NCI-H2196 (cell line): ENCODE results near the gene CRTAP.
"Not testable (repeated sequence)": the region's sequence is repeated elsewhere in the genome, so short reads cannot be mapped to it uniquely, and the experiment has no call there.

Source experiments
- DNase-seq: peaks from one replicate; lab custom pipeline; 2025; ENCODE audit not compliant: unreplicated experiment; lab: John Stamatoyannopoulos, UW

CRTAP gene

DNA sequence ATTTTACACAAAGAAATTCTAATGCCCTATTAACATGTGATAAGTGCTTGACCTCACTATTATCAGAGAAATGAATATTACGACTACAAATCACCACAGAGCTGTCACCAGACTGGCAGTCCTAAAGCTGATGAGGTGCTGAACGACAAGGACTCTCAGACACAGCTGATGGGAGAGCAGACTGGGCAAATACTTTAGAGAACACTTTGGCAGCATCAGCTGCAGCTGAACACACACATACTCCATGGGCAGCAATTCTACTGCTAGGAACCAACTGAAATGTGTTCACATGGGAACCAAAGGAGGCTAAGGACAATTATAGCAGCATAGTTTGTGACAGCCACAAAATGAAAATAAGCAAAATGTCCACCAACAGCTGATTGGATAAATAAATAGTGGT, 59.3 kb downstream of the CRTAP start:
- no peak for DNase-seq

DNA sequence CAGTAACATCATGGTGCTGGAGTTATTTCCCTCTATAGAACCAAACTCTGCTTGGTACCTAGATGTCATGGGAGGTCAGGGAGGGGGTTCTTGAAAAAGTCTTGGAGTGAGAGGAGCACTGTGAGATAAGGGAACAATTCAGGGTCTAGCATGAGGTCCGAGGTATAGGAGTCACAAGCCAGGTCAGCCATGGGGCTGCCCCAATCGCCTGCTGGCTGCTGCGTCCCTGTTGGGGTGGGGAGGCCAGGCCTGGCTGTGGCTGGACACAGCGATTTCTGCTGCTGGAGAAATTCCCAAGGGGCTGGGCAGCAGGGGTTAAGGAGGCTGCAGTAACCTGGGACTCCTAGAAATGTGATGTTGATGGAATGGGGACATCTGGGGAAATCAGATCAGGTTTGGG, 59.9 kb downstream of the CRTAP start:
- no peak for DNase-seq

DNA sequence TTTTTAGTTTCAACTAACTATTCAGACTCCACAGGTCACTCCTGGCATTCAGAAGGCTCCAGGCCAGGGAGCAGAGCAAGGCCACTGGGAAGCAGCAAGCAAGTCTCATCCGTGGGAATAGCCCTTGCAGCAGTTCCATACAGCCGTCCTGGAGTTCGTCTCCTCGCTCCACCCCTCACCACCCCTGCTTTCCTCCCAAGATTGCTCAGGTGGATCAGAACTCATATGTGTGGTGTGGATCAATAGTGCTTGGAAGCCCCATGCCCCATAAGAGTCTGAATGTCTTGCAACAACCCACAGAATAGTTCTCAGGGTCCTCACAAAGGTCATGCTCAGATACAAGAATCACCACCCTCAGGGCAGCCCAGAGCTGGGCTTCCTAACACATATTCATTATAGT, 60.3 kb downstream of the CRTAP start:
- no peak for DNase-seq

DNA sequence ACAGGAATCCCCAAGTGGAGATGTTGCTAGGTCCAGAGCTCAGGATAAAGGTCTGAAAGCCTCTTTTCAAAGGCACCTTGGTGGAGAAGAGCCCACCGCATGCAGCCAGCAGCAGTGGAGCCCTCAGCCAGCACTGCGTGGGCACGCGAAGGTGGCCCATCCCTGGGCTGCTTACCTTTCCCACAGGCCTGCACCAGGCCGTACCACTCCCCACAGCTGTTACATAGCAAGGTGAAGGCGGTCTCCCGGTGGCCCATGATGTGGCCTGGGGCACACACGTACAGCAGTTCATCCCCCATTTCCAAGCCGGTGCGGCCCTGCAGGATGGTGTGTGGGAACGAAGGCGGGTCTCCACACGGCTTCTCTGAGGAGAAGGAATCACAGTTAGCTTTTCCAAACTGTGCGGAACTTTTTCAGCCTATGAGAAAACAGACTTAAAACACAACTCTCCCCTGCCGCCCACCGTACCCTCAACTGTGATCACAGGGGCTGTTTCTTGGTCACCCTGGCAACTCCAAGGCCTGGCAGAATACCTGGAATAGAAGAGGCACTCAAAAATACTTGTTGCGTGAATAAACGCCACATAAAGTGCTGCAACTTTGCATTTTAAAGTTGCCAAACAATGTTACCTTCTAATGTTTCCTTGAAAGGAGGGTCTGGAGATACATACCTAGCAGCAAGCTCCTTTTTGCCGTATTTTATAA, 61.0 kb downstream of the CRTAP start:
- DNase-seq, result no peak

DNA sequence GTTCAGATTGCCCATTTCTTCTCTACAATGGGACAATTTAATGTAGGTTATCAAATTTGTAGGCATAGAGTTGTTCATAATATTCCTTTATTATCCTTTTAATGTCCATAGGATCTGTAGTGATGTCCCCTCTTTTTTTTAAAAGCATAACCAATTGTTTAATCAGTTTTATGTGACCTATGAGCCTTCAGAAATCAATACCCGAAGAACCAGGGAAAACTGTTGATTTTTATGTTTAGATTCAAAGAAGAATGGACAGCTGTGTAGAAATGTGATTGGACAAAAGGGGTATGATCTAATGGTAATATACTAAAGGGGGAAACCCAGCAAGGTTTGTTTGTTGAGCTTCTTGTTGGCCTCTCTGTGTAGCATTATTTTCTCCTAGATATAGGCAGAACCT, 65.3 kb downstream of the CRTAP start:
- DNase-seq, result no peak

DNA sequence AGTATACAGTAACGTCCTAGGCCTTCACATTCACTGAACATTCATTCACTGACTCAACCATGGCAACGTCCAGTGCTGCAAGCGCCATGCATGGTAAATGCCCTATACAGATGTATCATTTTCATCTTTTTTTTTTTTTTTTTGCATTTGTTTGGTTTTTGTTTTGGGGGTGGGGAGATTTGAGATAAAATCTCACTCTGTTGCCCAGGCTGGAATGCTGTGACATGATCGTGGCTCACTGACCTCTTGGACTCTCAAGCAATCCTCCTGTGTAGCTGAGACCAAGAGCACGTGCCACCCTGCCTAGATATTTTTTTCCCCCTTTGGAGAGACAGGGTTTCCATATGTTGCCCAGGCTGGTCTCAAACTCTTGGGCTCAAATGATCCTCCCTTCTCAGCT, 67.4 kb downstream of the CRTAP start:
- no peak for DNase-seq

DNA sequence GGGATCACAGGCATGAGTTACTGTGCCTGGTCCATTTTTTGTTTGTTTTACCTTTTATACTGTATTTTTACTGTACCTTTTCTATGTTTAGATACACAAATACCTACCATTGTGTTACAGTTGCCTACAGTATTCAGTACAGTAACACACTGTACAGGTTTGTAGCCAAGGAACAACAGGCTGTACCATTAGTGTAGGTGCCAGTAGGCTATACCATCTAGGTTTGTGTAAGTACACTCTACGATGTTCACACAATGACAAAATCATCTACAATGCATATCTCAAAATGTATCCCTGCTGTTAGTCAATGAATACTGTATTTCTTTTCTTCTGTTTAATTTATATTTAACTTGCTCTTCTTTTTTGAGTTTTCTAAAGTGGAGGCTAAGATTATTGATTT, 67.8 kb downstream of the CRTAP start:
- not testable (repeated sequence) for DNase-seq

DNA sequence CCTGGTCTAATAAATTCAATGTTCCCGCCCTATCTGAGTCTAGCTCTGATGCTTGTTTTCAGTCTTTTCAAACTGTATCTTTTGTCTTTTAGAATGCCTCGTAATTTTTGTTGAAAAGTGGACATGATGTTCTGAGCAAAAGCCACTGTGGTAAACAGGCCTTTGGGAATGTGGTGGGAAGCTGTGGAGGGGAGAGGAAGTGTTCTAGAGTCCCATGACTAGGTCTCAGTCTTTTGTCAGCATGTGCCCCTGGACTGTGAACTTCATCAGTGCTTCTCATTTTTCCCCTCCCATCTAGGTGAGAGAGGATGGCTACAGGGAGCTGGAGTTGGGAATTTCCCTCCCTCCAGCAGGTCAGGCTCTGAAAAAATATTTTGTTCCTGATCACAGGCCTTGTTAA, 71.0 kb downstream of the CRTAP start:
- DNase-seq, result no peak

DNA sequence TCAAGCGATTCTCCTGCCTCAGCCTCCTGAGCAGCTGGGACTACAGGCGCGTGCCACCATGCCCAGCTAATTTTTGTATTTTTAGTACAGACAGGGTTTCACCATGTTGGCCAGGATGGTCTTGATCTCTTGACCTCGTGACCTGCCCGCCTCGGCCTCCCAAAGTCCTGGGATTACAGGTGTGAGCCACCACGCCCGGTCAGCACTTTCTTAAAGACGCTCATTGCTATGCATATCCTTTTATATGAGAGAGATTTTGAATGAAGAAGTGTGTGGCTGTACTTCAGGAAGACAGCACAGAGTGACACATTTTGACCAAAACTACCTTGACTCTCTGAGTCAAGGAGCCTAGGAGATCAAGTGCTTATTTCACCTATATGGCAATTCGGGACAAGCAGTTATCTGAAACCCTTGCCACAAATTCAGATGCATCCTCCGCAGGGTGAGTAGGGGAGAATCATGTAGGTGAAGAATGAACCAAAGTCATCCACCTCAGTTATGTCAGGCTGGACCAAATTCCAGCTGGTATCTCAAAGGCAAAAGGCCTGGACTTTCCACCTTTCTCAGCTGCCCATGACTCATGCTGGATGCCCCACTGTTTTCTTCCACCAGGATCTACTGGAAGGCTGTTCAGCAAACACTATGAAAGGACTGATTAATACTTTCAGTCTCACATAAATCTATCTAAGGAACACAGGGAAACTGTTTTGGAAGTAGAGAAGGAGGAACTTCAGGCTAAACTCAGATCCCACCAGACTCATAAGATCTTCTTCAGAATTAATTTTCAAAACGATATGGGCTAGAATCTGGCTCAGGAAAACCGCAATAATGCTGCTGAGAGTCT, 72.9 kb downstream of the CRTAP start:
- DNase-seq, result no peak

DNA sequence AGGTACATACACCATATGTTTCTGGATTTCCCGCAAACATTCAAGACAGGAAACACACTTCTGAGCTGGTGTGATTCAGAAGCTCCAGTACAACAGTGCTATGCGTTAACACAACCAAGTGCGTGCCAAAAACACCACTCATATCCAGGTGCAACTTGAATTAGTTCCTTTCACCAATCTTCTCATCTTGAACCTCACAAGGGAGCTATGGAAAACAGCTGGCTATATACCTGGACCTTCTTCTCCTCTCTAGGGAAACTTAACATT, 73.5 kb downstream of the CRTAP start:
- DNase-seq, result no peak

DNA sequence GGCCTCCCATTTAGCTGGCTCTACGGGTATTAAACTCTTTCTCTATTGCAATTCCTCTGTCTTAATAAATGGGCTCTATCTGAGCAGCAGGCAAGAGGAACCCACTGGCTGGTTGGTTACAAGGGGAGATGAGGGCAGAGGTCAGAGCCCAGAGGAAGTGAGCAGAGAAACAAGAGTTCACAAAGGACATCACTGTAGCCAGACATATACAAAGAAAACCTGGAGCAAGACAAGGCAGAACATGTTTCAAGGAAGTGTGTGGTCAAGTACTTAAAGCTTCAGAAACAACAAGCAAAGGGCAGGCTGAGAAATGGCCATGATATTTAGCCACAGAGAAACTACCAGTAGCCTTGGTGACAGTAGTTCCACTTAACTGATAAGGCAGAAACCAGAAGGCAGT, 80.5 kb downstream of the CRTAP start:
- no peak for DNase-seq

DNA sequence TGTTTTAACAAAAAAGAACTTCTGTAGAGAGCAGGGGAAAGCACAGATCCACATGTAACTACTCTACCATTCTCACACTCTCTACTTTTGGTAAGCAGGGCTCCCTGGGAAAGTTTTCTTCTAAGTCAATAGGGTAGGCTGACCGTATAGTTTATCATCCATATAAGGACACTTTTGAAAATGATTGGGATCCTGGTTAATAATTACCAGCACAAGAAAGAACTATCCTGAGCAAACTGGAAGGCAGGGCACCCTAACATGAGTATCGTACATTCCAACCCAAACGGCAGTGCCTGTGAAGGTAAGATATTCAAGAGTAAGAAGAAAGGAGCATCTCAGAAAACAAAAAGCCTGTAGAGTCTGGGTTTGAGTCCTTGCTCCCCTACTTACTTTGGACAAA, 82.7 kb downstream of the CRTAP start:
- DNase-seq, result no peak
